Hepatocyte (in vitro differentiated cells): ENCODE measurements around the gene TMPRSS12.

Experiments used
- EZH2phosphoT487 ChIP-seq: fragments of 200-600 bp; sonication (generic); IDR thresholded peaks from one replicate; pipeline ENCODE4 v1.6.1; 2018; ENCODE audit warnings: antibody characterized with exemption, mild to moderate bottlenecking, low read depth, moderate library complexity; ENCODE audit not compliant: unreplicated experiment, severe bottlenecking
- TF ChIP-seq, protein P1 (sequence below): fragments of 200-600 bp; sonication (generic); IDR thresholded peaks from 2 replicates; pipeline ENCODE4 v1.5.1; 2016; ENCODE audit warnings: antibody characterized with exemption, mild to moderate bottlenecking; ENCODE audit not compliant: poor library complexity

GRCh38 chr12:50859621-50860310 is 17.0 kb downstream of the TMPRSS12 start:
- TF ChIP-seq, protein P1, sequence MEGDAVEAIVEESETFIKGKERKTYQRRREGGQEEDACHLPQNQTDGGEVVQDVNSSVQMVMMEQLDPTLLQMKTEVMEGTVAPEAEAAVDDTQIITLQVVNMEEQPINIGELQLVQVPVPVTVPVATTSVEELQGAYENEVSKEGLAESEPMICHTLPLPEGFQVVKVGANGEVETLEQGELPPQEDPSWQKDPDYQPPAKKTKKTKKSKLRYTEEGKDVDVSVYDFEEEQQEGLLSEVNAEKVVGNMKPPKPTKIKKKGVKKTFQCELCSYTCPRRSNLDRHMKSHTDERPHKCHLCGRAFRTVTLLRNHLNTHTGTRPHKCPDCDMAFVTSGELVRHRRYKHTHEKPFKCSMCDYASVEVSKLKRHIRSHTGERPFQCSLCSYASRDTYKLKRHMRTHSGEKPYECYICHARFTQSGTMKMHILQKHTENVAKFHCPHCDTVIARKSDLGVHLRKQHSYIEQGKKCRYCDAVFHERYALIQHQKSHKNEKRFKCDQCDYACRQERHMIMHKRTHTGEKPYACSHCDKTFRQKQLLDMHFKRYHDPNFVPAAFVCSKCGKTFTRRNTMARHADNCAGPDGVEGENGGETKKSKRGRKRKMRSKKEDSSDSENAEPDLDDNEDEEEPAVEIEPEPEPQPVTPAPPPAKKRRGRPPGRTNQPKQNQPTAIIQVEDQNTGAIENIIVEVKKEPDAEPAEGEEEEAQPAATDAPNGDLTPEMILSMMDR: no peak
- no peak for TF ChIP-seq EZH2phosphoT487
